Jurkat, Clone E6-1 (cell line): ENCODE measurements around the gene CDC42.

Experiments used
- DNase-seq: peaks from one replicate; pipeline ENCODE4 v3.0.0-alpha.2; 2011; ENCODE audit warnings: low read depth, low spot score
- H3K4me3 ChIP-seq: 2 replicates; pipeline ENCODE4 v1.5.1; 2011; ENCODE audit warnings: mild to moderate bottlenecking, low read length, control low read depth, moderate library complexity

The CDC42 gene

GRCh38 chr1:22121421-22121911, 69.0 kb downstream of the CDC42 start:
- DNase-seq: no peak
- no peak overlapping the region for H3K4me3 ChIP-seq

- no peak for DNase-seq
- no peak overlapping the region for H3K4me3 ChIP-seq
Measured at GRCh38 chr1:22122273-22123070, 70.0 kb downstream of the CDC42 start.

DNA sequence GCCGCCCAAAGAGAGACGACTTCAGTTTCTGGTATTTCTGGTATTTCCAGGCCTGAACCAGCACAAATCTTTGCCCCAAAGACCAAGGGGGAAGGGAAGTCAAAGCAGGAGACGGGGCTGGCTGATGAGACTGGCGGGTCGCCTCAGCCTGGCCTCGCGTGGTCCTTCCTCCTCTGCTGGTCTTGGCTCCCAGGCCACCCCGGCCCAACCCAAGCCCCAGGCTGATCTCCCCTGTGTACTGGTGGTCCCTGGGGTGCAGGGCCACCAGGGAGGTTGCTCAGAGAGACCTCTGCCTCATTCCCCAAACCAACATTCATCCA, 70.5 kb downstream of the CDC42 start:
- no peak overlapping the region for H3K4me3 ChIP-seq
- DNase-seq: no peak

GRCh38 chr1:22123901-22124404, 71.4 kb downstream of the CDC42 start:
- no peak overlapping the region for H3K4me3 ChIP-seq
- no peak for DNase-seq

DNA sequence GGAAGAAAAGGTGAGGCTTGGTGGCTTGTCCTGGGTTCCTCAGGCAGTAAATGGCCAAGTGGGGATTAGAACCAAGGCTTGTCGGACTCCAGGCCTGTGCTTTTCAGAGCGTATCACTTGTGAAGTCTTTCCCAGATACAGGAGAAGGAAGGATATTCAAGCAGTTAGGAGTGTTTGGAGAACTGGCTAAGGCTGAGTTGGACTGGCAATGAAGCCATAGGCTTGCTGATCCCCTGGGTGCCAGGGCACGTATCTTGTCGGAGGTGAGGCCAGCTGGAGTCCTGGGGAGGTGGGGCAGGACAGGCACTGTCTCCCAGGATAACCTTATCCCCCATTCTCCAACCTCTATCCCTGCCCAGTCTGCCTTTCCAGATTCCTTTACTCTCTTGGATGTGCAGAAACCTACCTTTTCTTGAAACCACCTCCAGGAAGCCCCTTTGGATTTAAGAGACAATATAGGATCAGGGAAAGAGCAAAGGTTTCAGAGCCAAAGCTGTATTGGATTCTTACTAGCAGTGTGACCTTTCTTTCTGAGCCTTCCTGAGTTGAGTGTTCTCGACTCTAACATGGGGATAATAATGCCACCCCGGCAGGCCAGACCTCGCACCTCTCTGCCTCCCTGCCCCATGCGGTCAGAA, 72.2 kb downstream of the CDC42 start:
- H3K4me3 ChIP-seq: no peak overlapping the region
- no peak for DNase-seq

DNA sequence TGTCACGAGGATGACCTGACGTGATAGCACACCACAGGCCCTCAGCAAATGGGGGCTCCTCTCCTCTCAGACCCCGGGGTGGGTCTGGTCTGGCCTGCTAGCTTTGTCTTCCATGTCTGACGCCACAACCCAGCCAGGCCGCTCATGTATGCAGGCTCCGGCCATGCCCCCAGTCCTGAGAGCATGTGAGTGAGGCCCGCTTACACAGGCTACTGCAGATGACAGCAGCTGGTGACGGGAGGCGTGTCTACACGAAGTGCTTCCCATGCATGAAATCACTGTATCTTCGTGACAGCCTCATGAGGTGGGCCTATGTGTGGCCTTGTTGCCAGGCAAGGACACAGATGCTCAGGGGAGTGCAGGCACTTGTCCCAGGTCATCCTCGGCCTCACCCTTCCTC, 74.0 kb downstream of the CDC42 start:
- no peak for DNase-seq
- H3K4me3 ChIP-seq: no peak overlapping the region

DNA sequence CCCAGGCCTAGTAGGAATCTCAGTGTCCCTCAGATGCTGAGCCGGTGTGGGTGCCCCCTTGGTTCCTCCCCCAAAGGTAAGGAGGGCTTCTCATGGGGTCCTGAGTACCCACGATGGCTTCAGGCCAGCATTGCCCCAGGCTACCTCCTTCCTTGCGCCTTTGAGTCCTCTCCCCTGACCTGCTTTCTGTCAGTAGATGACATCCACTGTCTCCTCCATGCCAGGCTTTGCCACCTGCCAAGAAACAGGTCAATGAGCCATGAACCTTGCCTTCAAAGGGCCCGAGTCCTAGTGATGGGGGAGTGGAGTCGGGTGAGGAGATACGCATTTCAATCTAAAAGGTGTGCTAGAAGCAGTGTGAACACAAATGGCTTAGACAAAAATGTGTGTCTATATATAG, 74.7 kb downstream of the CDC42 start:
- no peak for DNase-seq
- H3K4me3 ChIP-seq: no peak overlapping the region

GRCh38 chr1:22127731-22128130, 75.2 kb downstream of the CDC42 start:
- no peak overlapping the region for H3K4me3 ChIP-seq
- no peak for DNase-seq

GRCh38 chr1:22128392-22128791, 75.9 kb downstream of the CDC42 start:
- DNase-seq: no peak
- H3K4me3 ChIP-seq: no peak overlapping the region

GRCh38 chr1:22129501-22130117, 77.1 kb downstream of the CDC42 start:
- no peak overlapping the region for H3K4me3 ChIP-seq
- no peak for DNase-seq

- DNase-seq: no peak
- no peak overlapping the region for H3K4me3 ChIP-seq
Measured at GRCh38 chr1:22131062-22131461, 78.6 kb downstream of the CDC42 start.

- no peak overlapping the region for H3K4me3 ChIP-seq
- DNase-seq: peak; percentile 19
Measured at GRCh38 chr1:22131875-22132486, 79.5 kb downstream of the CDC42 start.

GRCh38 chr1:22132517-22133235, 80.2 kb downstream of the CDC42 start:
- no peak overlapping the region for H3K4me3 ChIP-seq
- DNase-seq: no peak

DNA sequence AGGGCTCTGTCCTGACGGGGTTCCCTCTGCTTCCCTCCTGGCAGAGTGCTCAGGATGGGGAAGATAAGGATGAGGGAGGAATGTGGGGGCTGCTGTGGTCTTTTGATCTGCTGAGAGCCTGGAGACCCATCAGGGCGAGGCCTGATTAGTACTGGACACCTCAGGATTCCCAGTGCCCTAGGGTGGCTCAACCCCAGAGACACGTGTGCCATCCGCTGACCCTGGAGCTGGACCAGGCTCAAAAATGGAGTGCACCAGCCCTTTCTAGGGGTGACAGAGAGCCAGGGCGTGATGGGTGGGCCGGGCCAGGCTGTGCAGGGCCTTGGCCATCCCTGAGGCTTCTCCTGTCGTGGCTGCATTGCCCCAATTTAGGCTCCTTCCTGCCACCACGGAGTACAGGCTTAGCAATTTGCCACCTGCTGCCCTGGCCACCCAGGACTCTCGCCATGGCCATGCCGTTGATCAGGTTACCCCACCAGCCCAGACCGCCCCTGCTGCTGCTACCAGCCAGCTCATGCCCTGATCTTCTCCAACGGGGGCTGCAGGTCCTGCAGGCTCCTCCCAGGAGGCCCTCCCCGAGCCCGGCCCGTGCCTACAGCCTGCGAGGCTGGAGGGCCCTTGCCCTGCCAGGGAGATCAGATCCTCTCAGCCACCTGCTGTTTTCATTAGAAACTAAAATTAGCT, 80.9 kb downstream of the CDC42 start:
- no peak overlapping the region for H3K4me3 ChIP-seq
- DNase-seq: no peak

DNA sequence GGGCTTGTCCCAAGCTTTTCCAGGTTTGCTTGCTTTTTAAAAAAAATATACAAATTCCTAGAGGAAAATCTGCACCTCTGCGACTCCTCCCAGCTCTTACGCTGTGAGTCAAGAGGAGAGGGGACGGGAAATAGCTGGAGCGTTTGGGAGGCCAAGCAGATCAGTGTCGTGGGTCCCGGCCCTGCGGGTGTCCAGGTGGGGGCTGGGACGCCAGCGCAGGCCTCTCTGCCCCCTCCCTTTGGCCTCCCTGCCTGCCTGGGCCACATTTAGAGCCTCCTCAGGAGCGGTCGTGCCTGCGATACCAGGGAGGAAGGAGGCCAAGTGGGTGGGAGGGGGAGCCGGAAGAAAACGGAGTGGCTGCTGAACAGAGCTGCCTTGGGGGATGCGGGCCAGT, 81.4 kb downstream of the CDC42 start:
- DNase-seq: no peak
- H3K4me3 ChIP-seq: no peak overlapping the region

- H3K4me3 ChIP-seq: no peak overlapping the region
- DNase-seq: no peak
Measured at GRCh38 chr1:22137004-22137720, 84.7 kb downstream of the CDC42 start.

DNA sequence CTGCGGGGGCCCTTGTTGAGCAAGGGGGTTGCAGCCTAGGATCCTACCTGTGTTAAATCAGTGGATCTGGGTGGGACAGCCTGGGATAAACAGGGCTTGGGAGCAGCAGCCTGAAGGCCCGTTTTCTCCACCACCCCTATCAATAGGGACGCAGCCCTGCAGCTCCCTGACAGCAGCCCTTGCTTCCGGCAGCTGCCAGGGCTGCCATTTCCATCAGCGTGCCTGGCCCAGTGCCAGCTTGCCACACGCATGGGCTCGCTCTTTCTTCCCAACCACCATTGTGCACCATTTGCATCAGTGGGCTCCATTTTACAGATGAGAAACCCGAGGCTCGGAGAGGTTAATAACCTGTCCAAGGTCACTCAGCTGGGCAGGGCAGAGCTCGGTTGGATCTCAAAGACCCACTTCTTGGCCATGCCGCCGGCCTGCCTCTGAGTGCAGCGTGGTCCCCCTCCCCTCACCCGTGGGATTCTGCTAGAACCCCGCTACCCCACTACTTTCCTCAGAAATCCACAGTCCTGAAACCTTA, 86.6 kb downstream of the CDC42 start:
- H3K4me3 ChIP-seq: no peak overlapping the region

DNA sequence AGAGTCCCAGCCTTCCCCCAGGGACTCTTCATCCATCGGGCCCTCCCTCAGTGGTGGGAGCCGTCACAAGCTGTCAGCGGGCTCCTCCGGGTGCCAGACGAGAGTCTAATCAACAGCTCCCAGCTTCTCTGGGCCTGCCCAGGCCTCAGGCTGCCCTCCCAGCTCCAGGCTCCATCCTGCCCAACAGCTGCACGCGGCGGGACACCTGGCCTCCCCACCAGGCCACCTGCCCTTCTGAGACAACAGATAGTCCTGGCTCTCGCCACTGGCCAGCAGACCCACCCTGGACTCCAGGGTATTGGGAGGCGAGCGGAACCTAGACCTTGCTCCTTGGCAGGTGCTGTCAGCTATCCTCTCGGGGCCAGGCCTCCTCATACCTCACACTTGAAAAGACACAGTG, 87.3 kb downstream of the CDC42 start:
- no peak for DNase-seq
- H3K4me3 ChIP-seq: no peak overlapping the region

More for the DNA sequence above, 86.6 kb downstream of the CDC42 start:
- peak; percentile 17 for DNase-seq
